ENCODE measurements around the gene CYBB.
A peak's percentile ranks its signal among the peaks of the same experiment; 100 is the strongest.
"Not testable (repeated sequence)": the region's sequence is repeated elsewhere in the genome, so short reads cannot be mapped to it uniquely, and the experiment has no call there.

The CYBB gene

GRCh38 chrX:37779857-37780256 is at the start of gene CYBB:
TSS of gene CYBB (plus strand) at chrX:37780059. CDS start at chrX:37780078, 19 bp downstream.
- DNase-seq = no peak

- DNase-seq = peak; percentile 75
These were observed 34.5 kb upstream of the CYBB start for GRCh38 chrX:37745354-37745753.

- no peak for DNase-seq
These were observed 34.0 kb upstream of the CYBB start for GRCh38 chrX:37745835-37746217.

GRCh38 chrX:37746218-37746941 is 33.5 kb upstream of the CYBB start:
- peak; percentile 32 for DNase-seq

GRCh38 chrX:37746951-37747350 is 32.9 kb upstream of the CYBB start:
- no peak for DNase-seq

- no peak for DNase-seq
These were observed 27.6 kb upstream of the CYBB start for GRCh38 chrX:37752281-37752680.

- no peak for DNase-seq
These were observed 26.9 kb upstream of the CYBB start for GRCh38 chrX:37752936-37753335.

GRCh38 chrX:37753384-37753783 is 26.5 kb upstream of the CYBB start:
- no peak for DNase-seq

- DNase-seq = no peak
These were observed 25.3 kb upstream of the CYBB start for GRCh38 chrX:37754516-37754915.

GRCh38 chrX:37755025-37755424 is 24.8 kb upstream of the CYBB start:
- no peak for DNase-seq

- DNase-seq = no peak
These were observed 22.8 kb upstream of the CYBB start for GRCh38 chrX:37757082-37757481.

GRCh38 chrX:37759351-37759750 is 20.5 kb upstream of the CYBB start:
- DNase-seq = no peak

- DNase-seq = no peak
These were observed 19.9 kb upstream of the CYBB start for GRCh38 chrX:37759878-37760418.

- no peak for DNase-seq
These were observed 16.5 kb upstream of the CYBB start for GRCh38 chrX:37763400-37763799.

GRCh38 chrX:37765507-37765906 is 14.4 kb upstream of the CYBB start:
- no peak for DNase-seq

GRCh38 chrX:37767430-37767829 is 12.4 kb upstream of the CYBB start:
- no peak for DNase-seq

- not testable (repeated sequence) for DNase-seq
These were observed 11.0 kb upstream of the CYBB start for GRCh38 chrX:37768866-37769265.

- DNase-seq = no peak
These were observed 3.4 kb upstream of the CYBB start for GRCh38 chrX:37776283-37776986.

GRCh38 chrX:37776987-37777325 is 2.9 kb upstream of the CYBB start:
- DNase-seq = no peak

- no peak for DNase-seq
These were observed 1.2 kb downstream of the CYBB start for GRCh38 chrX:37781081-37781480.

- DNase-seq = no peak
These were observed 2.0 kb downstream of the CYBB start for GRCh38 chrX:37781814-37782213.

- DNase-seq = no peak
These were observed 2.5 kb downstream of the CYBB start for GRCh38 chrX:37782359-37782758.

- DNase-seq = no peak
These were observed 3.4 kb downstream of the CYBB start for GRCh38 chrX:37783305-37783704.

- no peak for DNase-seq
These were observed 5.7 kb downstream of the CYBB start for GRCh38 chrX:37785569-37785968.

All from stimulated activated CD4-positive, alpha-beta T cell treated with anti-CD3 and anti-CD28 coated beads, Interleukin-15, amount 100 ng/mL, for 24 hours (primary cell).